Activated CD8-positive, alpha-beta memory T cell treated with anti-CD3 and anti-CD28 coated beads for 4 hours (primary cell): ENCODE data around the gene SH3YL1.
A peak's percentile ranks its signal among the peaks of the same experiment; 100 is the strongest.

ENCODE experiments used
- DNase-seq, 2 donors: peaks; one replicate each; pipeline ENCODE4 v3.0.0-alpha.2; 2020; ENCODE audit warnings: low read depth in 2 of 2

SH3YL1 gene

GRCh38 chr2:282371-283263 lies 18.8 kb upstream of the SH3YL1 start:
- DNase-seq: no peak

GRCh38 chr2:281381-281780 lies 17.5 kb upstream of the SH3YL1 start:
- no peak for DNase-seq

GRCh38 chr2:280650-281110 lies 16.8 kb upstream of the SH3YL1 start:
- no peak for DNase-seq

- DNase-seq: no peak
Measured at GRCh38 chr2:279956-280649, 16.3 kb upstream of the SH3YL1 start.

GRCh38 chr2:279366-279765 lies 15.5 kb upstream of the SH3YL1 start:
- DNase-seq: no peak

- no peak for DNase-seq
Measured at GRCh38 chr2:278927-279320, 15.1 kb upstream of the SH3YL1 start.

- no peak for DNase-seq
Measured at GRCh38 chr2:278312-278926, 14.6 kb upstream of the SH3YL1 start.

GRCh38 chr2:275466-275865 lies 11.6 kb upstream of the SH3YL1 start:
- DNase-seq: no peak

GRCh38 chr2:274503-274902 lies 10.7 kb upstream of the SH3YL1 start:
- no peak for DNase-seq

- no peak for DNase-seq
Measured at GRCh38 chr2:273333-273732, 9.5 kb upstream of the SH3YL1 start.

- no peak for DNase-seq
Measured at GRCh38 chr2:271917-272316, 8.1 kb upstream of the SH3YL1 start.

GRCh38 chr2:270861-271260 lies 7.0 kb upstream of the SH3YL1 start:
- DNase-seq: no peak

- no peak for DNase-seq
Measured at GRCh38 chr2:269356-270030, 5.7 kb upstream of the SH3YL1 start.

- no peak for DNase-seq
Measured at GRCh38 chr2:268323-268722, 4.5 kb upstream of the SH3YL1 start.

- peak; percentile 87 to 92 for DNase-seq
Measured at GRCh38 chr2:264493-265468, 949 bp upstream of the SH3YL1 start, which contains the start of gene ACP1. Gene ACP1 (plus strand): TSS chr2:264947. CDS start chr2:264965, 18 bp downstream.

GRCh38 chr2:263022-263738 lies 652 bp downstream of the SH3YL1 start:
- DNase-seq: no peak

- no peak for DNase-seq
Measured at GRCh38 chr2:262117-262516, 1.7 kb downstream of the SH3YL1 start.

GRCh38 chr2:260507-261161 lies 3.2 kb downstream of the SH3YL1 start:
- no peak for DNase-seq

- no peak for DNase-seq
Measured at GRCh38 chr2:259789-260331, 4.0 kb downstream of the SH3YL1 start.
